ENCODE results near the gene DHODH.

DNA sequence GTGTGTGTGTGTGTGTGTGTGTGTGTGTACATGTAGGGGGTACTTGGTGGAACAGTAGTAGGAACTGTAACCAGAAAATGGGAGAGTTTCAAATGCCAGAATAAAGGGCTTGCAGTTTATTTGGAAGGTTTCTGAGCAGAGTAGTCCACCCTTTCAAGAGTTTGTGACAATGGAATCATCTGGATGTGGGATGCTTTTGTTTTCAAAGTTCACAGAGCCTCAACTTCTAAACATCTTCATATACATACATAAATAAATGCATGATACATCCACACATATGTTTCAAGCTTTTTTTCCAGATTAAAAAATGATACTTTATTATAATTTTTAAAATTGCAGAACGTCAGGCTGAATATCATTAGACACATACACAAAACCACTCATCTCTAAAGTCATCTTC, 5.9 kb upstream of the DHODH start:
- TF ChIP-seq SIN3A (IDR thresholded peaks at IDR 0.05; ENCODE audit: borderline replicate concordance, insufficient read depth, low read length) (no peak), POLR2AphosphoS5 (IDR thresholded peaks at IDR 0.05; ENCODE audit: low read depth, low read length) (no peak), TAF1 (IDR thresholded peaks at IDR 0.05; ENCODE audit: borderline replicate concordance, insufficient read depth, low read length) (no peak)
